Cardiac septum (tissue), 1 donor: ENCODE results near the gene KDSR. TPM values are rescaled to one million over a fixed set of nuclear protein-coding genes. Genes with fewer than 3 reads are reported as not detected.
A peak's percentile ranks its signal among the peaks of the same experiment; 100 is the strongest.

Experiments used
- DNase-seq: peaks from one replicate; pipeline ENCODE4 v3.0.0-alpha.2; 2020; ENCODE audit warnings: low spot score
- intact Hi-C: fragments of 100-400 bp; cut with DNase I; formaldehyde crosslinking; loops from one replicate; pipeline ENCODE4 v1.14.0; 2022
- long read RNA-seq: library from polyadenylated mRNA; unstranded; transcript quantifications from one replicate; pipeline ENCODE4 v2.0.0, GENCODE V29; 2021
- total RNA-seq: library from RNA; stranded (reverse); fragmentation: NEBNext Ultra II Directional; extraction: Animal tissue kit (Norgen Biotek cat#: 25700); gene quantifications from one replicate; pipeline ENCODE4 v1.2.1, GENCODE V29; 2021
- donor health status: DM: no; HTN: no; CAD: no.

KDSR gene, protein sequence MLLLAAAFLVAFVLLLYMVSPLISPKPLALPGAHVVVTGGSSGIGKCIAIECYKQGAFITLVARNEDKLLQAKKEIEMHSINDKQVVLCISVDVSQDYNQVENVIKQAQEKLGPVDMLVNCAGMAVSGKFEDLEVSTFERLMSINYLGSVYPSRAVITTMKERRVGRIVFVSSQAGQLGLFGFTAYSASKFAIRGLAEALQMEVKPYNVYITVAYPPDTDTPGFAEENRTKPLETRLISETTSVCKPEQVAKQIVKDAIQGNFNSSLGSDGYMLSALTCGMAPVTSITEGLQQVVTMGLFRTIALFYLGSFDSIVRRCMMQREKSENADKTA
- total RNA-seq = 54.3 TPM
- long read RNA-seq, full-length matches to known transcripts = 52 of 68 reads
- long read RNA-seq, partial matches to known transcripts = 4 of 68 reads
- long read RNA-seq, other reads (novel, unspliced or antisense) = 12 of 68 reads

DNA sequence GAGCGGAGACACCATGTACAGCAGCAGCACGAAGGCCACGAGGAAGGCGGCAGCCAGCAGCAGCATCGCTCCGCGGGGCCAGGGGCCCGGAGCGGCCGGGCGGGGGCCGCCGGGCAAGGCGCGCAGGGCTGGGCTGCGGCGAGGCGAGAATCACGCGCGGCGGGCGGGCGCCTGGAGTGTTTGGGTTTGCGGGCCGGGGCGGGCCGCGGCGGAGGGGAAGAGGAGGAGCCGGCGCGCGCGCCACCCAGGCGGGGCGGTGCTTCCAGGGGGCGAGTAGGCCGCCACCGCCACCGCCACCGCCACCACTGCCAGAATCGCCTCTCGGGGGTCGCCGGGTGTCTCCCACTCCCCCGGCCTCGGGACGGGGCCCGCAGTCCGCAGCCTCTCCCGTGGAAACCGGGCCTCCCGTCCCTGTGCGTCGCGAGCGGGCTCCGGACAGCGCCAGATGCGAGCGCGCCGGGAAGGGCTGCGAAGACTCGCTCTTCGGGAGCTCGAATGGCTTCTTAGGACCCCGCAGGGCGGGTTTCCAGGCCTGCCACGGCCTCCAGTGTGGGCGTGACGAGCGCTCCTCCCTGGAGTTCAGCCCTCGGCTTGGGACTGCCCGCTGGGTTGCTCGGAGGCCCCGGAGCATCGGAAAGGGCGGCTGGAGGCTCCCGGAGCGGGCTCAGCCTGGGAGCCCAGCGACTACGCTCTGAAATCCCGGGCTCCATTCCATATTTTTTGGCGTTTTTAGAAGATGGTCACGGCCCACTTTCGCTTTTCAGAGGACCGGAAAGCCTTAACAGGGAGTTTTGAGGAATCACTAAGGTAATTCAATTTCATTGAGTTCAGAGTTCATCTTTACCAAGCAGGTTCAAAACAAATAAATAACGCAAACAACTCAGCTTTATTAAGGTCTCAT, at the start of gene KDSR:
Gene KDSR, minus strand, starts transcription at position 154 of the 901 bp plus-strand sequence. Its CDS starts 88 bp downstream, at position 66.
- DNase-seq = peak; percentile 95
- intact Hi-C loops = no loop called here

DNA sequence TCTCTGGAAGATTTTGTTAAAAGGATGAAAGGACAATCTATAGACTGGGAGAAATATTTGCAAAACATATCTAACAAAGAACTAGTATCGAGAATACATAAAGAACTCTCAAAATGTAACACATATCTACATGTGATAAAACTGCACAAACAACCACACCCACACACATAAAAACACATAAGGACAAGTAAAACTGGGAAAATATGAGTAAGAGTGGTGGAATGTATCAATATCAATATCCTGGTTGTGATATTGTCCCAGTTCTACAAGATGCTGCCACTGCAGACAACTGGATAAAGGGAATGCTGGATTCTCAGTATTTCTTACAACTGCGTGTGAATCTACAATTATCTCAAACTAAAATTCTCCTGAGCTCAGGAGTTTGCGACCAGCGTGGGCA, 45.9 kb upstream of the KDSR start:
- intact Hi-C loops = no loop called here
- DNase-seq = no peak

DNA sequence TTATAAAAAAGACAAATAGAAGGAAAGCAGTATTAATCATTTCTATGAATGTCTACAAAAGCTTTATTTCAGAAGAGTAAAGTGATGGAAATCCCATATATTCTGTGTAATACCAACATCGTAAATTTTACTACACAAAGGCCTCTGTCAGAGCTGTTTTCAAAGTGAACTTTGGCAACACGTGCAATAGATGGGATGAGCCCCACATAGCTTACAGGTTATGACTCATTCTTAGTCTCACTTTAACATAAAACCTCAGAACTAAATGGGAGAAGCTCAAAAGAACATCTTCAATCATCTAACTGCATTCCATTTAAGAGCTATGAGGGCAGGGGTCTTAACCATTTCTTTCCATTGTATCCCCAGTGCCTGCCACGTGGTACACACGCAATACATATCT, 43.8 kb upstream of the KDSR start:
- intact Hi-C loops = no loop called here
- DNase-seq = no peak

DNA sequence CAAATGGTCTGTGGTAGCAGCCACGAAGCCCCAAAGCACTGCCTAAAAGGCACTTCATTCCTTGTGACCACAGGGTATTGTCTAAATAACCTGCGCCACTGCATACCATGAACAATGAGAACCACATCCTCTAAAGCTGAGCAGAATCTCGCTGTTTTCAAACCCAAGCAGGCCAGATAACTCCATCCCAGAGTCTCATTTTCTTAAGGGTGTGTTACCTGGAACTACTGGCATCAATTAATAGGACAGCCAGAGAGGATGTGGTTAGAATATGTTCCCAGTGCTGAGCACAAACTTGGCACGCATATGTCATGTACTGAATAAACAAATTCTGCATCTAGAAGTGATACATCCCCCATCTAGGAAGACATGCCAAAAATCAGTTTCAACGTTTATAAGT, 42.3 kb upstream of the KDSR start:
- intact Hi-C loops = no loop called here
- DNase-seq = no peak

DNA sequence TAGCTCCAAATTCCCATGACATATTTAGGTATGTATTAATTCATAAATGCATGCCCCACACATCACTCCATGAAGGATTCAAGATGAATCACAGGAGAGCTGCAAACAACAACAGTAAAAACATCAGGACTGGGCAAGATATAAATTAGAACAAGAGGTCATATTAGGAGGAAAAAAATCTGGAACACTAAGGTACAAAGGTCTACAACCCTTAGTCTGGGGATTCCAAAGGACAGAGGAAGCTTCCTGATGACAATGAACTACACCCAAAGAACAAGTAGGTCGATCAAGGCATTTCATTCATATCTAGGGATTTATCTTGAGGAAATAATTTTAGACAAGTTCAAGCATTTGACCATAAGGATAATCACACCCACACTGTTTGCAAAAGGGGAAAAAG, 40.7 kb upstream of the KDSR start:
- no peak for DNase-seq
- intact Hi-C loops = no loop called here

DNA sequence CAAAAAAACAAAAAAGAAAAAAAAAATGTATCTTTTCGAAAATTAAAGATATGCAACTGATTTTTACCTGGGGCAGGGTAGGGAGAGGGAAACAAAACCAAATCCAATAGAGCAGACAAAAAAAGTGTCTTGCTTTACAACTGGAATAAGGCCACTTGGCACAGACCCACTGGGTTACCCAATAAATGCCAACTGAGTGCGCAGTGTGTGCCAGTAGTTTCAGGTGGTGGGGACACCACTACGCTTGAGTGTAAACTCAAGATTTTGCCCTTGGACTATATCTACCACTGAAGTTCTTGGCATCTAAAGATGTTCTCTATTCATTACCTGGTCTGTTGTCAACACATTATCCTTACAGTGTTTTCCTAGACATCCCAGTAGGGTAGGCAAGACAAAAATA, 39.0 kb upstream of the KDSR start:
- intact Hi-C loops = no loop called here
- no peak for DNase-seq

DNA sequence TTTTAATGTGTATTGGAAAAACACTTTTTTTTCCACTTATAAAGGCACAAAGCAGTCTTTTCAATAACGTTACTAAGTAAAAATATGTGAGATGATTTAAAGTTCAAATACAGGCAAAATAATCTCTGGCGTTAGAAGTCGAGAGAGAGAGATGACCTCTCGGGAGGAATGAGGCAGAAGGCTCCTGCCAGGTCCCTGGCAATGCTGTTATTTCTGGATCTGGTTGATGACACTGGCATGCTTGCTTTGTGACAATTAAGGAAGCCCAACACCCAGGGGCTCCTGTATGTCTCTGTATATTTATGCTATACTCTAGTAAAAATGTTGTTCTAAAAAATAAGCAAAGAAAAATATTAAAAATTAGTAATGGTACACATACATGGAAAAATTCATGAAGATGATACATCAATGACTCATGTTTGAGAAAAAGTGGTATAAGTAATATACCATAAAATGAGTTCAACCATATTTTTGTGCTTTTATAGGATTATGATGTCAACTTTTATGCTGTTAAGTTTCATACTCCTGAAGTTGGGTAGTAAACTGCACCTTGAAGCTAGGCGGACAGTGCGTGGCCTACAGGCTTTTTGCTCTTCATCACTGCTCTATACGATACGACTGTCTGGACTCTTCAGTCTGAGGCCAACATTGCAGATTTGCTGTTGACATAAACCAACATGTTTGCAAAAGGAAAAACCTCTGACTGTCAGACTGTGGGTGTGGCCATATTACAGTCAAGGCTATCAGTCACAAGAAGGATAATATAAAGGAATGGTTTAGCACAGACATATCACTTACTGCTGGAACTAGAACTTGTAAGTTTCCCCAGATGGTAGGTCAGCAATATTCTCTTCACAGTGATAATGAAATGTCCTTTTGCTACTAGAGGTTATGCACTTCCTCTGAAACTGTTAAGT, 35.5 kb upstream of the KDSR start:
- no peak for DNase-seq
- intact Hi-C loops = no loop called here

DNA sequence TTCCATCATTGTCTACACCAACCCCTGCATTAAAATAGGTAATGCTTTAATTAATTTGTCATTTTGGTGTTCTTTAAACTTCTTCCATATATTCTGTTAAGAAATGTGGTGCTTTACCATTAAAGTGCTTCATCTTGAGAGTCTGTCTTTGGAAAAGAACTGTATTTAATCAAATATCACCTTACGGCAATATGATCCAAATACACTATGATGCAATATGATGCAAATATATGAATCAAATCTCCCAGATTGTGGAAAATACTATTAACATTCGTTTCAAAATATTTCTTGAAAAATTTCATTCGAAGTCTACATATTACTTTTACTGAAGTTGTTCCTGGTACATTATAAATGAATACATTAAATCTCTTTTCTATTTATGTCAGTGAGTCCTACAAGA, 32.3 kb upstream of the KDSR start:
- DNase-seq = no peak
- intact Hi-C loops = no loop called here

DNA sequence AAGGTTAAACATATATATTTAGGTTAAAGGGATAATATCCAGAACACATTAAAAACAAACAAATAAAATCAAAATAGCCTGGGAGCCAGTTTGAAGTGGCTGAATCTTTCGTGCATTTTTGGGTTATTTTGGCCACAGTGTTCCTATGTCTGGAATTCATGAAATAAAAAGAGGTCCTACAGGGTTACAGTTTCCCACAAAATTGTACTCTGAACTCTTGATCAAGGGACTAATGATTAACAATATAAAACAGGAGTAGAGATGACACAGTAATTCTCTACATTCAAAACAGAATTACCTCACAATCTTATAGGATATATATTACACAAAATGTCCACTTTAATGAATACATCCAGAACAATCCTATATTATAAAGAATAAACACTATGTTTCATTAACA, 30.3 kb upstream of the KDSR start:
- DNase-seq = no peak
- intact Hi-C loops = no loop called here

DNA sequence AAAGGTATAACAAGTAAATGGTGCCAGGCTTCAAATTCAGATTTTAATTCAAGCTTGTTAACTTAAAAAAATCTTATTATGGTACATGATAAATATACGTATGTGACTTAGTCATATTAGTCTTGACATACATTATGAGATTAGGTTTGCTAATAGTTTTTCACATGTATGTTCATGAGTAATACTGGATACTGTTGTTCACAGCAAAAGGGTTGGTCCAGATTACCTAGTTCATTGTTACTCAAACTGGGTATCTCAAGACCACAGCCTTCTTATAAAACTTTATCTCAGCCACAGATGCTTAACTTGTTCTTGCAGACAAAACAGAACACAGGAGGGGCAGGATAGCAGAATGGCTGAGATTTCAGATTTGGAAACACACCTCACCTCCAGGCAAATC, 28.5 kb upstream of the KDSR start:
- DNase-seq = no peak
- intact Hi-C loops = no loop called here

DNA sequence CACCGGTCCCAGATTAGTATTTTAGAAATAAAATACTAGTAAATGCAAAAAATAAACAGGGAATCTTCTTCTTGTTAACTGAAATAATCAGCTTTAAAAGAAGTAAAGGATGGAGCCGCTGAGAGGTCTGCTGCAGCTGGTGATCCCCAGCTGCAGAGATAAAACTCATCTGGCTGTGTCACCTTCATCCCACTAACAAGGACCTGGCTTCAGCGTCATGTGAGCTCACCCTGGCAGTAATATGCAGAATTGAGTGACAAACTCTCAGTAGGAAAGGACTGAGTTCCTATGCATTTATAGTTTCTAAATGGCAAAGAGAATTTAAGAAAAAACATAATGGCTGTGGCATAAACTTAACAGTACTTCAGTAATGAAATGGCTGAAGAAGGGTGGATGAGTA, 27.9 kb upstream of the KDSR start:
- intact Hi-C loops = no loop called here
- DNase-seq = no peak

DNA sequence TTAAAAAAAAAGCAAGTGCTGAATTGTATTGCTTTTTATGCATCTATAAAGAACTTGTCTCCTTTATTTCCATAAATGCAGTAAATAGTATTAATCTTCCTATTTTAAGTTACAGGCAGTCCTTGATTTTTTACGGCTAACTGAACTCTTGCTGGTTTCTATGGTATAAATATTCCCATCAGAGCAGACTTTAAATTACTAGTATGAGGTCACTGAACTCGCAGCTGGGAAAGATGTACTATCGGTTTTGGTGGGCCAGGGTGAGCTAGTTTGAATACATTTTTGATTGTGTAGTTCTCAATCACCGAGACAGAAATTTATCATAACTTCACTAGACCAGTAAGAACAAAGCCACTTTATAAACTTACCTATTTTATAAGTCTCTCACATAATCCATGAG, 20.9 kb upstream of the KDSR start:
- no peak for DNase-seq
- intact Hi-C loops = no loop called here

DNA sequence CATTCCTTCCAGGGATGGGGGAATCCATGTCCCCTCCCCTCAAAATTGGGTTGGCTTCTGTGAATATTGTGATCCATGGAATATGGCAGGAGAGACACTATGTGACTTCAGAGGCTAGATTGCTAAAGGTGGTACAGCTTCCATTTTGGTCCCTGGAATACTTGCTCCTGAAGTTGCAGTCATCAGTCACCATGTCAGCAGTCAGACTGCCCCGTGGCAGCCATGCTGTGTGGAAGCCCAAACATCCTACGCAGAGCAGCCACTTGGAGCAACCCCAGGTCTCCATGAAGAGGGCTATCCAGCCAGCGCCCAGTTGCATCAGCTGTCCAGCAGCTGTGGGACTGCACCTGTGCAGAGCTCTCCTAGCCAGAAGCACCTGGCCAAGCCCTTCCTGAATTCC, 15.8 kb upstream of the KDSR start:
- no peak for DNase-seq
- intact Hi-C loops = no loop called here

DNA sequence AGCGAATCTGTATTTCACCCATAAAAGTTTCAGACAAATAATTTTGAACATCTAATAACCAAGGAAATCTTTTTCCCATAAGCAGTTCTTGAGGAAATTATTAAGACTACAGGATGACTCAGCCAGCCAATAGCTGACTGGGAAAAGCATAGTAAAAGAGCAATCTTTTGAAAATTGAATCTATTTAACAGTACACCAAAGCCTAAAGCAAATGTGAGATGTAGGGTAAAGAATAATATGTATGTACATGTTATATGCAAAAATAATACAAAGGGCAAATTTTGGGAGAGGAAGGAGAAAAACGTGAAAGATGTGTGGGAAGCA, 12.6 kb upstream of the KDSR start:
- intact Hi-C loops = no loop called here
- DNase-seq = no peak

DNA sequence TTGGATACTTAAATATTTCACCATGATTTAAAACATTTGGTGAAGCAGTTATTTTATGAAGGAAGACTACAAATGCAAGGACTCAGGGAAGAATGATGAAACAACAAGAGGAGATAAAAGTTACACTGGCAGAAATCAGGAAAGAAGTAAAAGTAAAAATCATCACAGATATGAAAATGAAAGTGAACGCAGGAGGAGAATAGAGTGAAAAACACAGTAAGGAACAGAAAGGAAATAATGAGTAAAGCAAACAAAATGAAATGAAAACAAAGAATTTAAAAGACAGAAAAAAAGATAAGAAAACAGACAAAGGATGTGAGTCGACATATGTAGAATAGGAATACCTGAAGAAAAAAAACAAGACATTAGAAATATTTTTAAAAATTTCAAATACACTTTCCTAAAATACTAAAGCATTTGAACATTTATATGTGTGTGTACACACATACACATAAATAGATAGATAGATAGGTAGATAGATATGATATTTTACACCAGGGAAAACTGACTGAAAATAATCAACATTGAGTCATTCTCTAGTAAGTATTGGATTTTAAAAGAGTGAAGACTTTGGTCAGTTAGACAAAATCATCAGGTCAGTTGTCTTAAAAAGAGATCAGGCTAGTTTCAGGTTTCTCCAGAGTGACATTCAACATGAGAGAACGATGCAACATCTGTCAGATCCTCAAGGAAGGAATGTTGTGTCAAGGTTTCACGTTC, 12.1 kb upstream of the KDSR start:
- no peak for DNase-seq

DNA sequence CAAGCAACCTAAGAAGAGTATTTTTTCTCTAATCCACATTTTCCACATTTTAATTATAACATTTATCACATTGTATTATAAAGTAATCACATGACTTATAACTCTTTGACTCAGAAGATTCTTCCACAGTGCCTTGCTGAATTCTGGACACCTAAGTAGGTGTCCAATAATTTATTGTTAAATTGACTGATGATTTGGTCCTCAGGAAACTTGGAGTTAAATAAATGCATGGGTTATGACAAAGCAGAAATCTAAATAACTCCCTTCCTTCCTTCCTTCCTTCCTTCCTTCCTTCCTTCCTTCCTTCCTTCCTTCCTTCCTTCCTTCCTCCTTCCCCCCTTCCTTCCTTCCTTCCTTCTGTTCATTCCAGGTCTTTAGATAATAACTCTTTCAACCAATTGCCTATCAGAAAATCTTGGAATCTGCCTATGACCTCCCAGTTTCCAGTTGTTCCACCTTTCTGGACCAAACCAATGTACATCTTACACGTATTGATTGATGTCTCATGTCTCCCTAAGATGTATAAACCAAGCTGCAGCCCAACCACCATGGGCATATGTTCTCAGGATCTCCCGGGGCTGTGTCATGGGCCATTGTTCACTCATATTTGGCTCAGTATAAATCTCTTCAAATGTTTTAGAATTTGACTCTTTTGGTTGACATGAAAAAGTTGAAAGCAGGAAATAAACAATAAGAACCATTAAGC, 10.4 kb upstream of the KDSR start:
- intact Hi-C loops = no loop called here
- no peak for DNase-seq

More for the DNA sequence above, 12.1 kb upstream of the KDSR start:
- intact Hi-C loops = no loop called here

DNA sequence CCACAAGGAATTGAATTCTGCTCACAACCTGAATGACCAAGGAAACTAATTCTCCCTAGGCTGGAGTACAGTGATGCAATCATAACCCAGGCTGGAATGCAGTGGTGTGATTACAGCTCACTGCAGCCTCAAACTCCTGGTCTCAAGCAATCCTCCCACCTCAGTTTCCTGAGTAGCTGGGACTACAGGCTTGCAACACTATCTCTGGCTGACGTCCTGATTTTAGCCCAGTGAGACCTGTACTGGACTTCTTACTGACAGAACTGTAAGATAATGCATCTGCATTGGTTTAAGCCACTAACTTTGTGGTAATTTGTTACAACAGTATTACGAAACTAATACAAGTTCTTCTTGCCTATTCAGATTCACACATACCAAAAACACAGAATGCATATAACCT, 9.5 kb upstream of the KDSR start:
- intact Hi-C loops = no loop called here
- DNase-seq = no peak

DNA sequence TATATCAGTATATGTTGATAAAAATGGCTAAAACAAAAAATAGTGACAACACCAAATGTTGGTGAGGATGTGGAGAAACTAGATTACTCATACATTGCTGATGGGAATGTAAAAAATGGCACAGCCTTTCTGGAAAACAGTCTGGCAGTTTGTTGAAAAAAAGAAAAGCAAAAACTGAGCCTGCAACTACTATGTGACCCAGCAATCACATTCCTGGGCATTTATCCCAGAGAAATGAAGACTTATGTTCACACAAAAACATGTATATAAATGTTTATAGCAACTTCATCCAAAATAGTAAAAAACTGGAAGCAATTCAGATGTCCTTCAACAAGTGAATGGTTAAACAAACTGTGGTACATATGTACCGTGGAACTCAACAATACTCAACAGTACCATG, 7.5 kb upstream of the KDSR start:
- intact Hi-C loops = no loop called here
- no peak for DNase-seq

DNA sequence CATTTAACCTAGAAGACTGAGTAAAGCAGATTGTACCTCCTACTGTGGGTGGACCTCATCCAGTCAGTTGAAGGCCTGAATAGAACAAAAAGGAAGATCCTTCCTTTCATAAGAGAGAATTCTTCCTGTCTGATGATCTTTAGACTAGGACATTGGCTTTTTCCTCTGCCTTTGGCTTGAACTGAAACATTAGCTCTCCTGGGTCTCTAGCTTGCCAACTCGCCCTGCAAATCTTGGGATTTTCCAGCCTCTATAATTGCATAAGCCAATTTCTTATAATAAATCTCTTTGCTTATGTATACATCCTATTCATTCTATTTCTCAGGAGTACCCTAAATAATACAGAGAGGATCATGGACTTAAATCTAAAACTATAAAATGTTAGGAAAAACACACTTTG, 6.2 kb upstream of the KDSR start:
- intact Hi-C loops = no loop called here
- no peak for DNase-seq
